Measurements from ENCODE around the gene PCF11.

DNA sequence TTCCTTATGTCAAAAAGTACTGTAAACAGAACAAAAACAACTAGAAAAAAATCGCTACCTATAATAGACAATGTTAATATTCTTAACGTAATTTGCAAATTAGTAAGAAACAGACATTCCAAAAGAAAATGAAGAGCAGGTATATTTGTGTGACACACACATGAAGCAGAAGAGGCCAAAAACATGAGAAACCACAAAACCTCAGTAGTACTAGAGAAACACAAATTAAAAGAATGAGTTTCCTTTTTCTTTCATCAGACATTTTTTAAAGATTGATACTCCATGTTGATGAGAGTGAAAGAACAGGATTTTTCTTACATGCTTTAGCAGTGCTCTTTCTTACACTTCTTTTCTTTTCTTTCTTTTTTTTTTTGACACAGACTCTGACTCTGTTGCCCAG lies 34.2 kb upstream of the PCF11 start:
- TF ChIP-seq, protein P1, sequence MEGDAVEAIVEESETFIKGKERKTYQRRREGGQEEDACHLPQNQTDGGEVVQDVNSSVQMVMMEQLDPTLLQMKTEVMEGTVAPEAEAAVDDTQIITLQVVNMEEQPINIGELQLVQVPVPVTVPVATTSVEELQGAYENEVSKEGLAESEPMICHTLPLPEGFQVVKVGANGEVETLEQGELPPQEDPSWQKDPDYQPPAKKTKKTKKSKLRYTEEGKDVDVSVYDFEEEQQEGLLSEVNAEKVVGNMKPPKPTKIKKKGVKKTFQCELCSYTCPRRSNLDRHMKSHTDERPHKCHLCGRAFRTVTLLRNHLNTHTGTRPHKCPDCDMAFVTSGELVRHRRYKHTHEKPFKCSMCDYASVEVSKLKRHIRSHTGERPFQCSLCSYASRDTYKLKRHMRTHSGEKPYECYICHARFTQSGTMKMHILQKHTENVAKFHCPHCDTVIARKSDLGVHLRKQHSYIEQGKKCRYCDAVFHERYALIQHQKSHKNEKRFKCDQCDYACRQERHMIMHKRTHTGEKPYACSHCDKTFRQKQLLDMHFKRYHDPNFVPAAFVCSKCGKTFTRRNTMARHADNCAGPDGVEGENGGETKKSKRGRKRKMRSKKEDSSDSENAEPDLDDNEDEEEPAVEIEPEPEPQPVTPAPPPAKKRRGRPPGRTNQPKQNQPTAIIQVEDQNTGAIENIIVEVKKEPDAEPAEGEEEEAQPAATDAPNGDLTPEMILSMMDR (IDR thresholded peaks at IDR 0.05; ENCODE audit: insufficient read depth, low read depth, low read length), result no peak
- TF ChIP-seq EZH2 (IDR thresholded peaks at IDR 0.05; ENCODE audit: insufficient read depth, low read length), result no peak

Measured in astrocyte (in vitro differentiated cells and primary cell).